Activated T-cell treated with anti-CD3 and anti-CD28 coated beads for 4 hours (primary cell): ENCODE measurements around the gene ASB18.

ENCODE experiments used
- DNase-seq: peaks from one replicate; pipeline ENCODE4 v3.0.0-alpha.2; 2020

Gene ASB18

GRCh38 chr2:236172255-236173035 is 91.8 kb downstream of the ASB18 start:
- DNase-seq = no peak

- no peak for DNase-seq
Observed at GRCh38 chr2:236171680-236172254, 92.4 kb downstream of the ASB18 start.

GRCh38 chr2:236171181-236171679 is 93.0 kb downstream of the ASB18 start:
- no peak for DNase-seq

- no peak for DNase-seq
Observed at GRCh38 chr2:236170590-236171165, 93.5 kb downstream of the ASB18 start.

- DNase-seq = no peak
Observed at GRCh38 chr2:236169741-236170589, 94.2 kb downstream of the ASB18 start.

GRCh38 chr2:236169151-236169721 is 95.0 kb downstream of the ASB18 start:
- DNase-seq = no peak

GRCh38 chr2:236168110-236169080 is 95.8 kb downstream of the ASB18 start, which contains the start of gene GBX2:
GBX2 (minus strand) TSS chr2:236168386; CDS start chr2:236167971, 415 bp downstream.
- no peak for DNase-seq

- DNase-seq = no peak
Observed at GRCh38 chr2:236167297-236168109, 96.7 kb downstream of the ASB18 start.

- DNase-seq = no peak
Observed at GRCh38 chr2:236166796-236167296, 97.4 kb downstream of the ASB18 start.

GRCh38 chr2:236165842-236166795 is 98.1 kb downstream of the ASB18 start:
- no peak for DNase-seq

GRCh38 chr2:236164925-236165841 is 99.0 kb downstream of the ASB18 start:
- no peak for DNase-seq

GRCh38 chr2:236164201-236164924 is 99.8 kb downstream of the ASB18 start:
- DNase-seq = no peak

GRCh38 chr2:236163471-236164200 is 100.6 kb downstream of the ASB18 start:
- no peak for DNase-seq

GRCh38 chr2:236162882-236163470 is 101.2 kb downstream of the ASB18 start:
- DNase-seq = no peak

- DNase-seq = no peak
Observed at GRCh38 chr2:236162031-236162845, 102.0 kb downstream of the ASB18 start.
